Measurements from ENCODE around the gene SUPT20HL2. TPM values are rescaled to one million over a fixed set of nuclear protein-coding genes. Genes with fewer than 3 reads are reported as not detected.
"Not testable (repeated sequence)": the region's sequence is repeated elsewhere in the genome, so short reads cannot be mapped to it uniquely, and the experiment has no call there.

The SUPT20HL2 gene
- not detected in 2 replicates for total RNA-seq

DNA sequence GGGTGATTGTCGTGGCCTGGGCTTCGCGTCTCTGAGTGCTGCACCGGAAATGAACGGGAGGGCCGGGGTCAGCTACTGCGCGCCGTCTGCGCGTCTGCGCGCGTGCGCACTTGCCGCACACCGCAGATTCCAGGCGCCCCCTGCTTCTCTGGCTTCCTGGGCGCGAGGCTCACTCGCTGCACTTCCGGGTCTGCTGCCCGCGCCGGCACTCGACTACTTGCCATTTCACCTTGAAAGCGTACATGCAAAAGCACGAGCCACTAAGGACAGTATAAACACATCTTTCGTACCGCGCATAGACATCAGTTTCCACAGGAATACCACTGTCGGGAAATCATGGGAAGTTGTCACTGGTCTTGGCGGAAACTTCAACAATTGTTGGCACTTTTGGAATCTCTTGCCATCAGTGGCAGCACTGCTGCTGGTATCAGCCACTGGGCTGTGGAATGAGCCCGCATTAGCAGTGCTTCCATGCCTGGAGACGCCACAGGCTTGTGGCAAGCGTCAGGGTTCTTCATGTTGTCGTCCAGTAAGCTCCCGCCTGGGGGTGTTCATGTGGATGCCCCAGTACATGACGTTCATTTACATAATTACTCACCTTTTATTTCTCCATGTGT is at the start of gene SUPT20HL2:
Gene SUPT20HL2, minus strand, starts transcription at position 51 of the 617 bp plus-strand sequence. CDS start 754 bp downstream, outside the sequence.
- intact Hi-C loops (cut with micrococcal nuclease), result no loop called here

GRCh38 chrX:24362089-24362745 is 48.3 kb upstream of the SUPT20HL2 start:
- intact Hi-C loops (cut with micrococcal nuclease), result not testable (repeated sequence)

GRCh38 chrX:24360272-24360671 is 46.4 kb upstream of the SUPT20HL2 start, which contains the start of gene SUPT20HL1:
Gene SUPT20HL1, plus strand, starts transcription at chrX:24360639. Its CDS starts 2,122 bp downstream, at chrX:24362761.
- intact Hi-C loops (cut with micrococcal nuclease), result no loop called here

DNA sequence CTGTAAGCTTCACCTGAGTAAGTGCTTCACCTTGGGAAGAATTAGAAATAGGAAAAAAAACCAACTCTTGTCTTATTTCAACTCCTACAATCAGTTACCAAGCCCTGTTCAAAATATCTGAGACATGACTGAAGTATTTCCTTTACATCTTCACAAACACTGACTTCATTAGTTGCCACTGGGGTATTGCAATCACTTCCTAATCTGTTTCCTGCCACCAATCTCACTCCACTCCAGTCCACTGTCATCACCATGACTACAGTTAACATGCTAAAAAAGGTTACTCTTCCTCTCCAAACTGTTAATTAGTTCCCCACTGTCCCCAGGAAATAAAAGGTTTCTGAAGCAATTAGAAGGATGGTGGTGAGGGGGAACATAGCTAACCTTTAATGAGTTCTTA is 43.2 kb upstream of the SUPT20HL2 start:
- intact Hi-C loops (cut with micrococcal nuclease), result no loop called here

DNA sequence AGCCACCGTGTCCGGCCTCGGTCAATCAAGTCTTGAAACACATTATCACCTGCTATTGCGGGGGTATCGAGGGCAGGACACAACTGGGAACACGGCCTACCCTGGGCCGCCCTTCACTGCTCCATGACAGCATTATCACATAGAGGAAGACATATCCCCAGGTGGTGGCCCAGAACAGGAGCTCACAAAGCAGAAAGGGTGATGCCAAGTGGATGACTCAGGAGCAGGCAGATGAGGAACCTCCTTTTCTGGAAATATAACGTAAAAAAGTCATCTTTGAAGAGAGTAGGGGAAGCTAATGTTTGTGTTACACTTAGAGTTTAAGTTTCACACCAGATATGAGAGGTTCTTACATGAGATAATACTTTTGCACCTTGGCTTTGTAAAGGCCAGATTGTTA is 41.2 kb upstream of the SUPT20HL2 start:
- intact Hi-C loops (cut with micrococcal nuclease), result no loop called here

GRCh38 chrX:24350217-24350616 is 36.3 kb upstream of the SUPT20HL2 start:
- intact Hi-C loops (cut with micrococcal nuclease), result no loop called here

GRCh38 chrX:24347881-24348280 is 34.0 kb upstream of the SUPT20HL2 start:
- intact Hi-C loops (cut with micrococcal nuclease), result no loop called here

GRCh38 chrX:24343719-24344118 is 29.9 kb upstream of the SUPT20HL2 start:
- intact Hi-C loops (cut with micrococcal nuclease), result no loop called here

GRCh38 chrX:24341795-24342194 is 27.9 kb upstream of the SUPT20HL2 start:
- intact Hi-C loops (cut with micrococcal nuclease), result no loop called here

DNA sequence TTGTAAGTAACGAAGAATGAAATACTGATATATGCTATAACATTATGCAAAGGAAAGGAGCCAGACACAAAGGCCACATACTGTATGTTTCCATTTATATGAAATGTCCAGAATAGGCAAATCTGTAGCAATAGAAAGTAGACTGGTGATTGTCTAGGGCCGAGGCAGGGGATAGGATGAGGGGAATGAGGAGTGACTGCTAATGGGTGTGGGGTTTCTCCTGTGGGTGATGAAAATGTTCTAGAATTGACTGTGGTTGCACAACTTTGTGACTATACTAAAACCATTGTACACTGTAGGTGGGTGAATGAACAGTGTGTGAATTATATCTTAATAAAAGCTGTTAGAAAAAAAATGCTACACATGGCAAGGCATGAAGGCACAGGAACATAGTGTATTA is 26.6 kb upstream of the SUPT20HL2 start:
- intact Hi-C loops (cut with micrococcal nuclease), result no loop called here

DNA sequence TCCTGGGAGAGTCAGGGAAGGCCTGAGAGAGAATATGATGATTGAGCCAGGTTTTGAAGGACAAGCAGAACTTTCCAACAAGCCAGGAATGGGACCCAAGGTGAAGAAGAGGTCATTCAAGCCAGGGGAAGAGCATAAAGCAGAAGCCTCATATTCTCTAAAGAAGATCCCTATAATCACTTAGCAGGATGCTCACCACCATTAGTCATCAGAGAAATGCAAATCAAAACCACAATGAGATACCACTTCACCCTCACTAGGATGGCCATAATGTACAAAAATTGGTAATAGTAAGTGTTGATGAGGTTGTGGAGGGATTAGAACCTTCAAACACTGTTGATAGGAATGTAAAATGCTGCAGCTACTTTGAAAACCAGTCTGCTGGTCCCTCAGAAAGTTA is 26.0 kb upstream of the SUPT20HL2 start:
- intact Hi-C loops (cut with micrococcal nuclease), result no loop called here

- intact Hi-C loops (cut with micrococcal nuclease), result no loop called here
These were observed 22.0 kb upstream of the SUPT20HL2 start for GRCh38 chrX:24335871-24336270.

- intact Hi-C loops (cut with micrococcal nuclease), result no loop called here
These were observed 20.6 kb upstream of the SUPT20HL2 start for GRCh38 chrX:24334461-24334860.

DNA sequence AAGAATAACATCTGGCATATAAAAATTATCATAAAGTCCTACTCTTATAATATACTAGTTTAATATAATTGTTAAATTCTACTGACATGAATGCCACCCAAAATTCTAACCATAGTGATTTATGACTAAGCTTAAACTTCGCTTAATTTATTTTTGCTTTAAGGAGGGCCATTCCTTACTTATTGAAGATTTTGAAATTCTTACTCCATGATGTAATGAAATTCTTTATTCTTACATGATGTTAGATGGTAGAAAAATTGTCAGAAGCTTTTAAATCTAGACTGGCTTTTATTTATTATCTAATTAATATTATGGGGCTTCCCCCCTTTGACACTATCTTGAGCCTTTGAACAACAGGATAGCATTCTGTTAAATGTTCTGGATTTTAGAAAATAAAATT is 19.5 kb upstream of the SUPT20HL2 start:
- intact Hi-C loops (cut with micrococcal nuclease), result no loop called here

- intact Hi-C loops (cut with micrococcal nuclease), result no loop called here
These were observed 19.0 kb upstream of the SUPT20HL2 start for GRCh38 chrX:24332878-24333277.

GRCh38 chrX:24325231-24325630 is 11.4 kb upstream of the SUPT20HL2 start:
- intact Hi-C loops (cut with micrococcal nuclease), result no loop called here

GRCh38 chrX:24321741-24322395 is 8.0 kb upstream of the SUPT20HL2 start:
- intact Hi-C loops (cut with micrococcal nuclease), result no loop called here

DNA sequence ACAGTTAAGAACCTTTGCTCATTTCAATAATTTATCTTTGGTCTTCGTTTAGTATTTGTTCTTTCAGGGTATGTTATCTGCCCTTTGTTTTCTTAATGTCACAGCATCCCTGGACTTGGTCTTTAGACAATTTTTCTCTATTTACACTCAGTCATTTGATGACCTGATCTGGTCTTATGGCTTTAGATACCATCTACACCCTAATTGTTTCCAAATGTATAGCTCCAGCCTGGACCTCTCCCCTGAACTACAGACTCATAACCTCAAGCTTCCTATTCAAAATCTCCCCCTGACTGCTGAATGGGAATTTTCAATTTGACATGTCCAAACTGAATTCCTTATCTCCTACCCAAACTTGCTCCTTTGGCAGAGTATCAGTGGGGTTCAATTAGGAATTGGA is 3.7 kb upstream of the SUPT20HL2 start:
- intact Hi-C loops (cut with micrococcal nuclease), result no loop called here

DNA sequence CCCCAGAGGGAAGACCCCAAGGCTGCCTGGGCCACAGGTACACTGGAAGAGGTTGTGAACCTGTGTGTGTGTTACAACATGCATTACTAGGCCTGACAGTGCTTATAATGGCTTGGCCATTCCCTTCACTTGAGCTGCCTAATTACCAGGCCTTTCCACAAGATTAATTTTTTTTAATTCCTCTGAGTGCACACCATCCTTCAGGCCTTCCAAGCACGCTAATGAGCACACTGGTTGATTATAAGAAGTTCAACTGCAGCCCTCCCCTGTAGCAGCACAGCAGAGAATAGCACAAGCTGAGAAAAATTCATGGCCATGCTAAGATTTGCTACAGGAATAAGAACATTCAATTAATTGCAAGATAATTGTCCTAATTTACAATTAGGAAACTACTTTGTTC is 2.2 kb upstream of the SUPT20HL2 start:
- intact Hi-C loops (cut with micrococcal nuclease), result no loop called here

GRCh38 chrX:24312249-24312607 is 1.6 kb downstream of the SUPT20HL2 start:
- intact Hi-C loops (cut with micrococcal nuclease), result not testable (repeated sequence)

- intact Hi-C loops (cut with micrococcal nuclease), result not testable (repeated sequence)
These were observed 2.2 kb downstream of the SUPT20HL2 start for GRCh38 chrX:24311507-24312248.

DNA sequence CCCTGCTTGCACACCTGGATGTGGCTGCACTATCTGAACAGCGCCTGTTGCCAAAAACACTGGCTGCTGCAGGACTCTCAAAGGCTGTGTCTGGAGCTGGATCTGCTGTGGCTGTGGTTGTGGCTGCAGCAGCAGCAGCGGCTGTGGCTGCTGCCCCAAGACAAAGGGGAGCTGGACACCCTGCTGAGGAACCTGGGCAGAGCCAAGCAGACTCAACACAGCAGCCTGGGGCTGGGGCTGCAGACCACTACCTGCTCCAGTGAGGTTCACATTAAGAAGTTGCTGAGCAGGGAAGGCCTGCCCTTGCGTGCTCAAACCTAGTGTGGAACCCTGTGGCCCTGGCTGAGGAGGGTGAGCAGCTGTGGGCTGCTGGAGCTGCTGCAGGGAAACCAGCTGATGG is 3.0 kb downstream of the SUPT20HL2 start:
- intact Hi-C loops (cut with micrococcal nuclease), result not testable (repeated sequence)
